ENCODE results near the gene MOCOS. TPM values are rescaled to one million over a fixed set of nuclear protein-coding genes. Genes with fewer than 3 reads are reported as not detected.

Gene MOCOS
- total and polyA plus RNA-seq, 2 experiments from 2014 or later = 3.1 to 8.6 TPM

GRCh38 chr18:36296650-36297416 is 109.5 kb downstream of the MOCOS start:
- H3K4me1 ChIP-seq (ENCODE audit: insufficient read depth) = peaks cover 3% of the 10 kb centered on the region
- no peaks in the 10 kb centered on the region for H3K9me2 ChIP-seq (replicated peaks; ENCODE audit: insufficient read depth)
- no peaks in the 10 kb centered on the region for H3K79me2 ChIP-seq
- no peaks in the 10 kb centered on the region for H4K20me1 ChIP-seq (ENCODE audit: insufficient read depth, poor library complexity, severe bottlenecking)
- peak; percentile 82 for DNase-seq (ENCODE audit: low spot score)
- no peaks in the 10 kb centered on the region for H3K36me3 ChIP-seq (replicated peaks; ENCODE audit: insufficient read depth, low read depth)
- peak overlapping the region; percentile 100 for H3K4me2 ChIP-seq
- no peaks in the 10 kb centered on the region for H3K9me3 ChIP-seq (ENCODE audit: low read depth)
- H3K4me3 ChIP-seq = peak overlapping the region; percentile 83
- H3K27ac ChIP-seq = peak overlapping the region; percentile 8
- WGBS (ENCODE audit: low lambda C conversion rate, missing lambda C conversion rate) = under 1% methylated on average over 41 of the region's 47 CpGs
- H2AFZ ChIP-seq = peak overlapping the region; percentile 84
- peaks cover 51% of the 10 kb centered on the region for H3K27me3 ChIP-seq
- TF ChIP-seq CTCF (IDR thresholded peaks at IDR 0.05; ENCODE audit: poor library complexity) = peak; percentile 54
- TF ChIP-seq EZH2phosphoT487 (IDR thresholded peaks at IDR 0.05; ENCODE audit: low read depth, severe bottlenecking, unreplicated experiment) = no peak

GRCh38 chr18:36297417-36298125 is 110.3 kb downstream of the MOCOS start, which contains the start of gene FHOD3:
TSS of gene FHOD3 (plus strand) at chr18:36297713. CDS start at chr18:36297836, 123 bp downstream.
- Histone ChIP-seq H3K9me2 (replicated peaks; ENCODE audit: insufficient read depth) (no peaks in the 10 kb centered on the region), H4K20me1 (ENCODE audit: insufficient read depth, poor library complexity, severe bottlenecking) (no peaks in the 10 kb centered on the region), H3K4me1 (ENCODE audit: insufficient read depth) (peaks cover 3% of the 10 kb centered on the region), H3K27me3 (peaks cover 52% of the 10 kb centered on the region), H3K27ac (peak within 1 kb of the TSS; percentile 8), H3K9me3 (ENCODE audit: low read depth) (no peaks in the 10 kb centered on the region), H3K36me3 (replicated peaks; ENCODE audit: insufficient read depth, low read depth) (no peaks in the 10 kb centered on the region), H3K4me2 (peak within 1 kb of the TSS; percentile 100), H3K79me2 (no peaks in the 10 kb centered on the region), H2AFZ (peak within 1 kb of the TSS; percentile 84), H3K4me3 (peak within 1 kb of the TSS; percentile 83)
- TF ChIP-seq EZH2 (IDR thresholded peaks at IDR 0.05; ENCODE audit: borderline replicate concordance) (peak; percentile 43), CTCF (IDR thresholded peaks at IDR 0.05; ENCODE audit: poor library complexity) (no peak), EZH2phosphoT487 (IDR thresholded peaks at IDR 0.05; ENCODE audit: low read depth, severe bottlenecking, unreplicated experiment) (no peak)
- under 1% methylated on average over 30 of the region's 91 CpGs for WGBS (ENCODE audit: low lambda C conversion rate, missing lambda C conversion rate)
- DNase-seq (ENCODE audit: low spot score) = peak; percentile 67

GRCh38 chr18:36298126-36298741 is 110.9 kb downstream of the MOCOS start:
- no peaks in the 10 kb centered on the region for H3K36me3 ChIP-seq (replicated peaks; ENCODE audit: insufficient read depth, low read depth)
- no peak for DNase-seq (ENCODE audit: low spot score)
- TF ChIP-seq CTCF (IDR thresholded peaks at IDR 0.05; ENCODE audit: poor library complexity) = no peak
- peak; percentile 15 for TF ChIP-seq EZH2 (IDR thresholded peaks at IDR 0.05; ENCODE audit: borderline replicate concordance)
- no peak for TF ChIP-seq EZH2phosphoT487 (IDR thresholded peaks at IDR 0.05; ENCODE audit: low read depth, severe bottlenecking, unreplicated experiment)
- no peaks in the 10 kb centered on the region for H3K9me2 ChIP-seq (replicated peaks; ENCODE audit: insufficient read depth)
- peak overlapping the region; percentile 83 for H3K4me3 ChIP-seq
- peaks cover 58% of the 10 kb centered on the region for H3K27me3 ChIP-seq
- H3K79me2 ChIP-seq = no peaks in the 10 kb centered on the region
- H3K9me3 ChIP-seq (ENCODE audit: low read depth) = no peaks in the 10 kb centered on the region
- 2% methylated on average over 27 of the region's 67 CpGs for WGBS (ENCODE audit: low lambda C conversion rate, missing lambda C conversion rate)
- H3K4me2 ChIP-seq = peak overlapping the region; percentile 100
- H3K27ac ChIP-seq = no peak overlapping the region
- no peaks in the 10 kb centered on the region for H4K20me1 ChIP-seq (ENCODE audit: insufficient read depth, poor library complexity, severe bottlenecking)
- peaks cover 3% of the 10 kb centered on the region for H3K4me1 ChIP-seq (ENCODE audit: insufficient read depth)
- H2AFZ ChIP-seq = peak overlapping the region; percentile 66
